ENCODE results near the gene DUSP21. TPM values are rescaled to one million over a fixed set of nuclear protein-coding genes. Genes with fewer than 3 reads are reported as not detected.

The DUSP21 gene
- total and polyA plus RNA-seq, 7 experiments from 2014 or later: not detected

- H3K9me3 ChIP-seq (ENCODE audit: control insufficient read depth in 2 of 3, low read length in 3 of 3): no peaks in the 10 kb centered on the region
- no peak overlapping the region for H3K4me3 ChIP-seq (ENCODE audit: low read length)
- H3K27me3 ChIP-seq (ENCODE audit: control insufficient read depth in 2 of 2, insufficient read depth in 2 of 2, low read length in 2 of 2): no peaks in the 10 kb centered on the region
- peaks cover 0 to 30% (median 13%) of the 10 kb centered on the region in 7 donors for H3K4me1 Mint-ChIP-seq
- POLR2A ChIA-PET: no interaction called here
- H3K4me1 ChIP-seq (ENCODE audit: control insufficient read depth in 2 of 2, insufficient read depth in 2 of 2, low read length in 2 of 2): peaks cover 8 to 10% of the 10 kb centered on the region in 2 donors
- intact Hi-C loops (cut with micrococcal nuclease): loop anchor here (5.0 to 10.0 kb wide), 8 partner anchors 126 to 1701 kb away; partner anchors contain the start of genes ZNF674 (in 2 of the 2), CHST7 (in 1 of the 2) and EFHC2 (in 1 of the 2)
- peak overlapping the region; percentile 14 to 96 (median 70) for H3K27ac Mint-ChIP-seq
- no peaks in the 10 kb centered on the region for H3K9me3 Mint-ChIP-seq
- CTCF ChIA-PET: no interaction called here
- no peaks in the 10 kb centered on the region for H3K27me3 Mint-ChIP-seq
- H3K36me3 Mint-ChIP-seq: peaks cover 0 to 3% (median 0%) of the 10 kb centered on the region in 5 donors
- H3K4me3 Mint-ChIP-seq: peak overlapping the region; percentile 45 to 91 (median 72)
- no peak overlapping the region for H3K27ac ChIP-seq (ENCODE audit: low read depth, low read length)
- no peak for DNase-seq
- peaks cover 0 to 13% (median 0%) of the 10 kb centered on the region in 3 experiments for H3K36me3 ChIP-seq (ENCODE audit: control insufficient read depth in 2 of 3, insufficient read depth in 3 of 3, low read length in 3 of 3)
- ATAC-seq: no peak
Observed at GRCh38 chrX:44871114-44871645, 27.4 kb downstream of the DUSP21 start.

- Histone ChIP-seq H3K27ac (ENCODE audit: low read depth, low read length) (peak overlapping the region; percentile 100), H3K9me3 (ENCODE audit: control insufficient read depth in 2 of 3, low read length in 3 of 3) (no peaks in the 10 kb centered on the region), H3K36me3 (ENCODE audit: control insufficient read depth in 2 of 3, insufficient read depth in 3 of 3, low read length in 3 of 3) (peaks cover 0 to 13% (median 0%) of the 10 kb centered on the region in 3 experiments), H3K4me1 (ENCODE audit: control insufficient read depth in 2 of 2, insufficient read depth in 2 of 2, low read length in 2 of 2) (peaks cover 12 to 15% of the 10 kb centered on the region in 2 donors), H3K4me3 (ENCODE audit: low read length) (peak overlapping the region; percentile 55), H3K27me3 (ENCODE audit: control insufficient read depth in 2 of 2, insufficient read depth in 2 of 2, low read length in 2 of 2) (no peaks in the 10 kb centered on the region)
- peak overlapping the region; percentile 83 to 98 (median 95) for H3K27ac Mint-ChIP-seq
- intact Hi-C loops (cut with micrococcal nuclease): loop anchor here (1.0 to 10.0 kb wide), 12 partner anchors 51 to 1700 kb away; partner anchors contain the start of genes ZNF674 (in 2 of the 2), CHST7 (in 1 of the 2), EFHC2 (in 1 of the 2) and FUNDC1 (in 1 of the 2)
- no peaks in the 10 kb centered on the region for H3K27me3 Mint-ChIP-seq
- H3K4me3 Mint-ChIP-seq: peak overlapping the region; percentile 87 to 100 (median 94)
- POLR2A ChIA-PET: interaction anchor here (0.6 to 1.5 kb wide), 4 partner anchors 10 to 316 kb away, joined by 3 to 7 read pairs (median 3); no protein-coding TSS in a partner anchor
- peak; percentile 29 for ATAC-seq
- peaks cover 0 to 3% (median 0%) of the 10 kb centered on the region in 5 donors for H3K36me3 Mint-ChIP-seq
- CTCF ChIA-PET: interaction anchor here (0.6 kb wide), 1 partner anchor 22 kb away, joined by 3 read pairs; no protein-coding TSS in a partner anchor
- peaks cover 0 to 40% (median 22%) of the 10 kb centered on the region in 7 donors for H3K4me1 Mint-ChIP-seq
- no peaks in the 10 kb centered on the region for H3K9me3 Mint-ChIP-seq
- peak in 8 of 9 donors; percentile 13 to 64 (median 42) for DNase-seq
Observed at GRCh38 chrX:44871931-44872820, 28.4 kb downstream of the DUSP21 start.

GRCh38 chrX:44872821-44873414 is 29.1 kb downstream of the DUSP21 start, which contains the start of gene KDM6A:
KDM6A (plus strand) TSS chrX:44873188; CDS start chrX:44873552, 364 bp downstream.
- ChIA-PET CTCF (interaction anchor here (0.6 kb wide), 1 partner anchor 21 kb away, joined by 3 read pairs; no protein-coding TSS in a partner anchor), POLR2A (interaction anchor here (0.6 to 1.5 kb wide), 4 partner anchors 9 to 315 kb away, joined by 3 to 7 read pairs (median 3); no protein-coding TSS in a partner anchor)
- peak; percentile 94 for ATAC-seq
- Mint-ChIP-seq H3K4me3 (peak within 1 kb of the TSS; percentile 87 to 100 (median 96)), H3K27ac (peak within 1 kb of the TSS; percentile 90 to 100 (median 97)), H3K36me3 (peaks cover 0 to 4% (median 0%) of the 10 kb centered on the region in 5 donors), H3K27me3 (no peaks in the 10 kb centered on the region), H3K9me3 (no peaks in the 10 kb centered on the region), H3K4me1 (peaks cover 0 to 46% (median 27%) of the 10 kb centered on the region in 7 donors)
- DNase-seq: peak; percentile 85 to 99 (median 98)
- Histone ChIP-seq H3K9me3 (ENCODE audit: control insufficient read depth in 2 of 3, low read length in 3 of 3) (no peaks in the 10 kb centered on the region), H3K27ac (ENCODE audit: low read depth, low read length) (peak within 1 kb of the TSS; percentile 100), H3K4me3 (ENCODE audit: low read length) (peak within 1 kb of the TSS; percentile 89), H3K27me3 (ENCODE audit: control insufficient read depth in 2 of 2, insufficient read depth in 2 of 2, low read length in 2 of 2) (no peaks in the 10 kb centered on the region), H3K36me3 (ENCODE audit: control insufficient read depth in 2 of 3, insufficient read depth in 3 of 3, low read length in 3 of 3) (peaks cover 0 to 13% (median 0%) of the 10 kb centered on the region in 3 experiments), H3K4me1 (ENCODE audit: control insufficient read depth in 2 of 2, insufficient read depth in 2 of 2, low read length in 2 of 2) (peaks cover 14 to 15% of the 10 kb centered on the region in 2 donors)
- intact Hi-C loops (cut with micrococcal nuclease): loop anchor here (1.0 to 10.0 kb wide), 14 partner anchors 50 to 1699 kb away; partner anchors contain the start of genes FUNDC1 (in 2 of the 2), ZNF674 (in 2 of the 2), CHST7 (in 1 of the 2) and EFHC2 (in 1 of the 2)

GRCh38 chrX:44873415-44874276 is 29.8 kb downstream of the DUSP21 start:
- Histone ChIP-seq H3K4me3 (ENCODE audit: low read length) (peak overlapping the region; percentile 89), H3K27me3 (ENCODE audit: control insufficient read depth in 2 of 2, insufficient read depth in 2 of 2, low read length in 2 of 2) (no peaks in the 10 kb centered on the region), H3K27ac (ENCODE audit: low read depth, low read length) (peak overlapping the region; percentile 100), H3K36me3 (ENCODE audit: control insufficient read depth in 2 of 3, insufficient read depth in 3 of 3, low read length in 3 of 3) (peaks cover 0 to 13% (median 0%) of the 10 kb centered on the region in 3 experiments), H3K9me3 (ENCODE audit: control insufficient read depth in 2 of 3, low read length in 3 of 3) (no peaks in the 10 kb centered on the region), H3K4me1 (ENCODE audit: control insufficient read depth in 2 of 2, insufficient read depth in 2 of 2, low read length in 2 of 2) (peaks cover 15% of the 10 kb centered on the region in 2 donors)
- H3K27me3 Mint-ChIP-seq: no peaks in the 10 kb centered on the region
- H3K4me3 Mint-ChIP-seq: peak overlapping the region; percentile 87 to 100 (median 96)
- DNase-seq: peak; percentile 28 to 74 (median 59)
- H3K9me3 Mint-ChIP-seq: no peaks in the 10 kb centered on the region
- ChIA-PET CTCF (no interaction called here), POLR2A (interaction anchor here (1.0 to 1.5 kb wide), 3 partner anchors 8 to 195 kb away, joined by 3 to 7 read pairs (median 3); no protein-coding TSS in a partner anchor)
- H3K27ac Mint-ChIP-seq: peak overlapping the region; percentile 90 to 100 (median 97)
- H3K4me1 Mint-ChIP-seq: peaks cover 0 to 50% (median 28%) of the 10 kb centered on the region in 7 donors
- intact Hi-C loops (cut with micrococcal nuclease): loop anchor here (1.0 to 10.0 kb wide), 13 partner anchors 49 to 1699 kb away; partner anchors contain the start of genes FUNDC1 (in 2 of the 2), ZNF674 (in 2 of the 2), CHST7 (in 1 of the 2) and EFHC2 (in 1 of the 2)
- ATAC-seq: peak; percentile 15
- peaks cover 0 to 4% (median 0%) of the 10 kb centered on the region in 5 donors for H3K36me3 Mint-ChIP-seq

GRCh38 chrX:44874420-44875184 is 30.8 kb downstream of the DUSP21 start:
- Mint-ChIP-seq H3K4me1 (peaks cover 0 to 59% (median 31%) of the 10 kb centered on the region in 7 donors), H3K9me3 (no peaks in the 10 kb centered on the region), H3K27ac (peak overlapping the region; percentile 90 to 100 (median 97)), H3K36me3 (peaks cover 0 to 5% (median 0%) of the 10 kb centered on the region in 5 donors), H3K4me3 (peak overlapping the region; percentile 87 to 100 (median 96)), H3K27me3 (no peaks in the 10 kb centered on the region)
- no peaks in the 10 kb centered on the region for H3K27me3 ChIP-seq (ENCODE audit: control insufficient read depth in 2 of 2, insufficient read depth in 2 of 2, low read length in 2 of 2)
- intact Hi-C loops (cut with micrococcal nuclease): loop anchor here (1.0 to 10.0 kb wide), 10 partner anchors 43 to 1698 kb away; partner anchors contain the start of genes ZNF674 (in 2 of the 2), CHST7 (in 1 of the 2) and EFHC2 (in 1 of the 2)
- peak in 8 of 9 donors; percentile 26 to 53 (median 40) for DNase-seq
- peaks cover 15% of the 10 kb centered on the region in 2 donors for H3K4me1 ChIP-seq (ENCODE audit: control insufficient read depth in 2 of 2, insufficient read depth in 2 of 2, low read length in 2 of 2)
- H3K36me3 ChIP-seq (ENCODE audit: control insufficient read depth in 2 of 3, insufficient read depth in 3 of 3, low read length in 3 of 3): peaks cover 0 to 13% (median 0%) of the 10 kb centered on the region in 3 experiments
- ChIA-PET CTCF (no interaction called here), POLR2A (interaction anchor here (0.6 to 1.2 kb wide), 4 partner anchors 8 to 241 kb away, joined by 3 to 12 read pairs (median 5); no protein-coding TSS in a partner anchor)
- H3K27ac ChIP-seq (ENCODE audit: low read depth, low read length): peak overlapping the region; percentile 100
- ATAC-seq: no peak
- H3K4me3 ChIP-seq (ENCODE audit: low read length): peak overlapping the region; percentile 89
- H3K9me3 ChIP-seq (ENCODE audit: control insufficient read depth in 2 of 3, low read length in 3 of 3): no peaks in the 10 kb centered on the region
